LNCaP clone FGC (cell line): ENCODE results near the gene ASS1.

Source experiments
- DNase-seq: peaks from one replicate; pipeline ENCODE4 v3.0.0-alpha.2; 2011; ENCODE audit warnings: low read depth
- H3K4me3 ChIP-seq: 2 replicates; pipeline ENCODE4 v1.5.1; 2011; ENCODE audit warnings: mild to moderate bottlenecking, low read depth, low read length, control low read depth
- CTCF ChIP-seq: IDR thresholded peaks from 2 replicates; pipeline ENCODE4 v1.5.1; 2012; ENCODE audit warnings: mild to moderate bottlenecking; ENCODE audit not compliant: control insufficient read depth, insufficient read depth; ENCODE audit errors: extremely low read depth

ASS1 gene

DNA sequence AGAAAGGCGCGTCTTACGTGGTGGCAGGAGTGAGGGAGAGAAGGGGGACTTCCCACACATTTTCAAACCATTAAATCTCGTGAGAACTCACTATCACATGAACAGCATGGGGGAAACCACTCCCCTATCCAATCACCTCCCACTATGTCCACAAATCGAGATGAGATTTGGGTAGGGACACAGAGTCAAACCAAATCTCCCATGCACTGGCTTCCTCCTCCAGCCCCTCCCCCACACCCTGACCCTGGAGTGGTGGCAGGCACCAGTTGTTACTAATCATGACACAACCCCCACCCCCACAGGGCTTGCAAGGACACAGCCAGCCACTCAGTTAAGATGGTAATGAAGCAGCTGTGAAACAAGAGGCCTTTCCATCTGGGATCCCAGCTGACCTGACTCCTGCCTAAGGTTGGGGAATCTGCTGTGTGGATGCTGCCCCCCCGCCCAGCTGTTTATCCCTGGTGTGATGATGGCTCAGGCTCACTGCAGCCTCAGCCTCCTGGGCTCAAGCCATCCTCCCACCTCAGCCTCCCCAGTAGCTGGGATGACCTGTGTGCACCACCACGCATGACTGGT lies 77.6 kb downstream of the ASS1 start:
- no peak for TF ChIP-seq CTCF
- no peak for DNase-seq

GRCh38 chr9:130523921-130524320 lies 79.2 kb downstream of the ASS1 start:
- H3K4me3 ChIP-seq, result no peak overlapping the region
- no peak for DNase-seq
- no peak for TF ChIP-seq CTCF

More for the DNA sequence above, 77.6 kb downstream of the ASS1 start:
- no peak overlapping the region for H3K4me3 ChIP-seq

DNA sequence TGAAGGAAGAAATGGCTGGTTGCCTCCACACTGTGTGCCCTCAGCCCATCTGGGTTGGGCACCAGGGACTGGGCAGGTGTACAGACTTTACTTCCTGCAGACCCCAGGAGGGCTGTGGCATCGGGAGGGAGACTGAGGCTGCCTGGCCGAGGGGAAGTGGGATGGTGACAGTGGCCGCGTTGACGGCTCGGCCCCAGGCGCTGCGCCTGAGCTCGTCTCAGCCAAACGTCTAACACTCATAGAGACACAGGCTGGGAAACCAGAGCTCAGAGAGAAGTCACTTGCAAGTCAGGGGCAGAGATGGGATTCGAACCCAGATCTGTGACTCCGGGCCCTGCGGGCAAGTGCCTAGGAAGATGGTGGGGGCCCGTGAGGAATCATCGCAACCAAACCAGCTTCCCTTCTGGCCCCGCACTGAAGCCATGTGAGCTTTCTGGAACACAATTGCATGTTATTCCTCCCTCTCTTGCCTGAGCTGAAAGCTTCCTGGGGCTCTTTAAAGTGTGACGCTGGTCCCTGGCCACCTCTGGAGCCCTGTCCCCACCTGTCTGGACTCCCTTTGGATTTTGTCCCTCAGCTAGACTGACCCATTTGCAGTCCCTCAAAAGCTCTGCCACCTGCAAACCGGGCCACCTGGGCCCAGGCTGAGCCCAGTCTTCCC lies 81.6 kb downstream of the ASS1 start:
- H3K4me3 ChIP-seq, result no peak overlapping the region
- no peak for TF ChIP-seq CTCF
- no peak for DNase-seq

- TF ChIP-seq CTCF, result no peak
Observed at GRCh38 chr9:130526854-130527650, 82.3 kb downstream of the ASS1 start.

GRCh38 chr9:130527651-130528310 lies 83.0 kb downstream of the ASS1 start:
- TF ChIP-seq CTCF, result no peak
- no peak for DNase-seq
- H3K4me3 ChIP-seq, result no peak overlapping the region

More at GRCh38 chr9:130526854-130527650, 82.3 kb downstream of the ASS1 start:
- no peak overlapping the region for H3K4me3 ChIP-seq
- no peak for DNase-seq

GRCh38 chr9:130528674-130529073 lies 83.9 kb downstream of the ASS1 start:
- DNase-seq, result no peak
- H3K4me3 ChIP-seq, result no peak overlapping the region
- no peak for TF ChIP-seq CTCF
